ENCODE measurements around the gene RAB1A.

GRCh38 chr2:65096948-65097347 is 33.0 kb downstream of the RAB1A start:
- TF ChIP-seq SIN3A (IDR thresholded peaks at IDR 0.05; ENCODE audit: borderline replicate concordance in 2 of 2, control insufficient read depth in 1 of 2, low read depth in 2 of 2, low read length in 2 of 2) (no peak), C11orf30 (IDR thresholded peaks at IDR 0.05; ENCODE audit: low read depth) (no peak), POLR2A (conservative IDR thresholded peaks at IDR 0.05) (no peak), TEAD1 (CRISPR knock-in tag; IDR thresholded peaks at IDR 0.05) (no peak)

Data from K562 (cell line).